Measurements from ENCODE around the gene CMTM2. TPM values are rescaled to one million over a fixed set of nuclear protein-coding genes. Genes with fewer than 3 reads are reported as not detected.

The CMTM2 gene
- total and polyA plus RNA-seq, 9 of the 15 experiments (the other 6 are each of a cell fraction or from before 2014, with no cell fraction given): not detected

- TF ChIP-seq SFPQ (IDR thresholded peaks at IDR 0.05; ENCODE audit: low read depth, low read length) (no peak), ZBED1 (IDR thresholded peaks at IDR 0.05) (no peak), PBX2 (CRISPR knock-in tag; IDR thresholded peaks at IDR 0.05; ENCODE audit: low read depth) (no peak), PBX2 (tag; conservative IDR thresholded peaks at IDR 0.05; ENCODE audit: low read depth) (peak; percentile 53), PRPF4 (IDR thresholded peaks at IDR 0.05; ENCODE audit: insufficient read depth, low read depth, low read length, poor library complexity, severe bottlenecking) (no peak), TARDBP (IDR thresholded peaks at IDR 0.05) (no peak), ILF3 (IDR thresholded peaks at IDR 0.05; ENCODE audit: borderline replicate concordance) (no peak), USF1 (CRISPR knock-in tag; IDR thresholded peaks at IDR 0.05) (no peak), ZBTB12 (CRISPR knock-in tag; IDR thresholded peaks at IDR 0.05) (no peak), JUN (IDR thresholded peaks at IDR 0.05; ENCODE audit: borderline replicate concordance, low read depth, low read length) (0 out of 2 replicates have a peak, but pooled peaks have one; percentile 27), JUN (CRISPR knock-in tag; IDR thresholded peaks at IDR 0.05; ENCODE audit: borderline replicate concordance) (no peak), SNAPC5 (CRISPR knock-in tag; IDR thresholded peaks at IDR 0.05) (no peak), CCNT2 (IDR thresholded peaks at IDR 0.05; ENCODE audit: borderline replicate concordance, extremely low read depth, insufficient read length, low read depth, low read length) (no peak), RBM34 (IDR thresholded peaks at IDR 0.05; ENCODE audit: borderline replicate concordance, insufficient read depth, low read length) (no peak), ZBTB11 (CRISPR knock-in tag; IDR thresholded peaks at IDR 0.05) (no peak), STAT5A (IDR thresholded peaks at IDR 0.05; ENCODE audit: borderline replicate concordance, low read length) (no peak), ATF1 (CRISPR knock-in tag; IDR thresholded peaks at IDR 0.05) (no peak), ATF1 (tag; IDR thresholded peaks at IDR 0.05) (peak; percentile 24; the same call in 1 of the 2 replicates)
Measured at GRCh38 chr16:66598111-66598510, 18.8 kb downstream of the CMTM2 start (continued).

Measured in K562 (cell line).